SU-DHL-6 (cell line): ENCODE data around the gene DNAH7.

Experiments used
- EZH2phosphoT487 ChIP-seq: fragments of 200-600 bp; sonication (generic), shearing (Covaris generic); conservative IDR thresholded peaks from 2 replicates; pipeline ENCODE4 v1.6.1; 2018; ENCODE audit warnings: mild to moderate bottlenecking, antibody characterized with exemption, low read length, moderate library complexity, mixed read lengths
- TF ChIP-seq, protein P1 (sequence below): fragments of 200-600 bp; sonication (generic); IDR thresholded peaks from one replicate; pipeline ENCODE4 v1.5.1; 2017; ENCODE audit warnings: antibody characterized with exemption, mild to moderate bottlenecking, low read length, moderate library complexity; ENCODE audit not compliant: insufficient read depth, poor library complexity, severe bottlenecking

DNA sequence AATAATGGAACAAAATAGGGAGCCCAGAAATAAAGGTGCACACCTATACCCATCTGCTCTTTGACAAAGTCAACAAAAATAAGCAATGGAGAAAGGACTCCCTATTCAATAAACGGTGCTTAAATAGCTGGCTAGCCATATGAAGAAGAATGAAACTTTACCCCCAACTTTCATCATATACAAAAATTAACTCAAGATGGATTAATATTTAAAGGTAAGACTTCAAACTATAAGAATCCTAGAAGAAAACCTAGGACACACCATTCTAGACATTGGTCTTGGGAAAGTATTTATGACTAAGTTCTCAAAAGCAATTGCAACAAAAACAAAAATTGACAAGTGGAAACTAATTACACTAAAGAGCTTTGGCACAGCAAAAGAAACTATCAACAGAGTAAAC is 139.1 kb downstream of the DNAH7 start:
- TF ChIP-seq, protein P1, sequence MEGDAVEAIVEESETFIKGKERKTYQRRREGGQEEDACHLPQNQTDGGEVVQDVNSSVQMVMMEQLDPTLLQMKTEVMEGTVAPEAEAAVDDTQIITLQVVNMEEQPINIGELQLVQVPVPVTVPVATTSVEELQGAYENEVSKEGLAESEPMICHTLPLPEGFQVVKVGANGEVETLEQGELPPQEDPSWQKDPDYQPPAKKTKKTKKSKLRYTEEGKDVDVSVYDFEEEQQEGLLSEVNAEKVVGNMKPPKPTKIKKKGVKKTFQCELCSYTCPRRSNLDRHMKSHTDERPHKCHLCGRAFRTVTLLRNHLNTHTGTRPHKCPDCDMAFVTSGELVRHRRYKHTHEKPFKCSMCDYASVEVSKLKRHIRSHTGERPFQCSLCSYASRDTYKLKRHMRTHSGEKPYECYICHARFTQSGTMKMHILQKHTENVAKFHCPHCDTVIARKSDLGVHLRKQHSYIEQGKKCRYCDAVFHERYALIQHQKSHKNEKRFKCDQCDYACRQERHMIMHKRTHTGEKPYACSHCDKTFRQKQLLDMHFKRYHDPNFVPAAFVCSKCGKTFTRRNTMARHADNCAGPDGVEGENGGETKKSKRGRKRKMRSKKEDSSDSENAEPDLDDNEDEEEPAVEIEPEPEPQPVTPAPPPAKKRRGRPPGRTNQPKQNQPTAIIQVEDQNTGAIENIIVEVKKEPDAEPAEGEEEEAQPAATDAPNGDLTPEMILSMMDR, result no peak
- TF ChIP-seq EZH2phosphoT487, result no peak
